ENCODE results near the gene INPP5A. TPM values are rescaled to one million over a fixed set of nuclear protein-coding genes. Genes with fewer than 3 reads are reported as not detected.

INPP5A gene
- total and polyA plus RNA-seq, 9 of the 15 experiments (the other 6 are each of a cell fraction or from before 2014, with no cell fraction given) = 0.66 to 11.6 (median 7.7) TPM

DNA sequence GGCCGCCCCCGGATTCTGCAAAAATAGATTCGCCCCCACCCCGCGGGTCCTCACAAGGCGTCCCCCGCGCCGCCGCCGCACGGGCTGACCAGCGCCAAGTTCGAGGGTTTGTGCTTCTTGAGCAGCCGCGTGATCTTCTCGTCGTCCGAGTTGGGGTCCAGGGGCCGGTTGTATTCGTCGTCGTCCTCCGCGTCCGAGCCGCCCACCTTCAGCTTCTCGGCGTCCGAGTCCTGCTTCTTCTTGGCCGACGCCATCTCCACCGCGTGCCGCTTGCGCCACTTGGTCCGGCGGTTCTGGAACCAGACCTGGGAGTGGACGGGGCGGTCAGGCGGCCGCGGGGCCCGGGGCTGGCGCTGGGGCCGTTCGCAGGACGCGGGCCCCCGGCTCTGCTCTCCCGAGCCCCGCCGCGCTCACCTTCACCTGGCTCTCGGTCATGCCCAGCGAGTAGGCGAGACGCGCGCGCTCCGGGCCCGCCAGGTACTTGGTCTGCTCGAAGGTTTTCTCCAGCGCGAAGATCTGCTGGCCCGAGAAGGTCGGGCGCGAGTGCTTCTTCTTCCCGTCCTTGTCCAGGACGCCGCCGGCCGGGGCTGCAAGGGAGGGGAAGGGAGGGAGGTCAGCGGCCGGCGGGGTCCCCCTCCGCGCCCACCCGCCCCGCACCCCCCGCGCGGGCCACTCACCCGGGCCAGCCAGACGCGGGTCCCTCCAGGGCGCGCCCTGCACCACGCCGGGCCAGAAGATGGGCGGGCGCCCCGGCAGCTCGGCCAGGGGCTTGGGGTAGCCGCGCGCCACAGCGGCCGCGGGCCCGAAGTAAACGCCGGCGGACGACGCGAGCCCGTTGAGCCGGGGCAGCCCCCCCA lies 247.5 kb downstream of the INPP5A start:
- Histone ChIP-seq H2AFZ (ENCODE audit: low read depth, low read length) (no peak overlapping the region), H3K4me2 (ENCODE audit: insufficient read depth, low read length) (no peak overlapping the region), H3K4me1 (replicated peaks in 1 of 2; ENCODE audit: control insufficient read depth in 2 of 2, insufficient read depth in 2 of 2, low read length in 2 of 2) (no peaks in the 10 kb centered on the region), H3K9me1 (ENCODE audit: control insufficient read depth, insufficient read depth, low read length) (no peaks in the 10 kb centered on the region), H3K9ac (ENCODE audit: insufficient read depth in 1 of 2, low read depth in 2 of 2, low read length in 2 of 2) (no peak overlapping the region), H3K27me3 (ENCODE audit: control insufficient read depth in 2 of 2, insufficient read depth in 2 of 2, low read length in 2 of 2) (no peaks in the 10 kb centered on the region), H3K36me3 (ENCODE audit: control insufficient read depth, insufficient read depth, low read length) (no peaks in the 10 kb centered on the region), H4K20me1 (replicated peaks; ENCODE audit: control insufficient read depth, insufficient read depth, low read length) (no peaks in the 10 kb centered on the region), H3K4me3 (no peak overlapping the region), H3K79me2 (ENCODE audit: control insufficient read depth, insufficient read depth, low read length) (no peaks in the 10 kb centered on the region), H3K9me3 (replicated peaks; ENCODE audit: control insufficient read depth, insufficient read depth, low read depth, low read length) (no peaks in the 10 kb centered on the region), H3K27ac (ENCODE audit: extremely low read depth, low read depth, low read length) (no peak overlapping the region)
- ATAC-seq (no peak), FAIRE-seq (no peak), DNase-seq (ENCODE audit: extremely low read depth in 1 of 4, low spot score in 3 of 4) (no peak)
- 96% methylated on average over 10 of the region's 111 CpGs for WGBS (ENCODE audit: insufficient coverage, low coverage, missing lambda C conversion rate)
- in situ Hi-C loops (cut with MboI) (no loop called here), intact Hi-C loops (cut with micrococcal nuclease) (no loop called here)
- TF ChIP-seq POLR2G (IDR thresholded peaks at IDR 0.05; ENCODE audit: low read depth, low read length) (peak; percentile 34; the same call in 1 of the 2 replicates), RBM15 (IDR thresholded peaks at IDR 0.05; ENCODE audit: insufficient read depth, low read length) (no peak)
- TF ChIP-seq, protein P1, sequence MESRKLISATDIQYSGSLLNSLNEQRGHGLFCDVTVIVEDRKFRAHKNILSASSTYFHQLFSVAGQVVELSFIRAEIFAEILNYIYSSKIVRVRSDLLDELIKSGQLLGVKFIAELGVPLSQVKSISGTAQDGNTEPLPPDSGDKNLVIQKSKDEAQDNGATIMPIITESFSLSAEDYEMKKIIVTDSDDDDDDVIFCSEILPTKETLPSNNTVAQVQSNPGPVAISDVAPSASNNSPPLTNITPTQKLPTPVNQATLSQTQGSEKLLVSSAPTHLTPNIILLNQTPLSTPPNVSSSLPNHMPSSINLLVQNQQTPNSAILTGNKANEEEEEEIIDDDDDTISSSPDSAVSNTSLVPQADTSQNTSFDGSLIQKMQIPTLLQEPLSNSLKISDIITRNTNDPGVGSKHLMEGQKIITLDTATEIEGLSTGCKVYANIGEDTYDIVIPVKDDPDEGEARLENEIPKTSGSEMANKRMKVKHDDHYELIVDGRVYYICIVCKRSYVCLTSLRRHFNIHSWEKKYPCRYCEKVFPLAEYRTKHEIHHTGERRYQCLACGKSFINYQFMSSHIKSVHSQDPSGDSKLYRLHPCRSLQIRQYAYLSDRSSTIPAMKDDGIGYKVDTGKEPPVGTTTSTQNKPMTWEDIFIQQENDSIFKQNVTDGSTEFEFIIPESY (CRISPR knock-in tag; IDR thresholded peaks at IDR 0.05) = 0 out of 2 replicates have a peak, but pooled peaks have one; percentile 12
- no TSS peak for BruUV-seq (replicated peaks)
- POLR2A ChIA-PET = no interaction called here
- CTCF ChIA-PET (ENCODE audit: low intra/inter-chr PET ratio) = no interaction called here

Measured in K562 (cell line).